Right lobe of liver (tissue), 5 donors: Measurements from ENCODE around the gene ZNF578. TPM values are rescaled to one million over a fixed set of nuclear protein-coding genes. Genes with fewer than 3 reads are reported as not detected.

Experiments
- total RNA-seq, 6 experiments: library from RNA; depleted of rRNA in 2 of 6; stranded (reverse); fragments of >200 nt in 2 of 6; fragmentation: NEBNext Ultra II Directional in 3 of 6; extraction: Animal tissue kit (Norgen Biotek cat#: 25700) in 3 of 6; gene quantifications; one replicate each; pipeline versions ENCODE4 v1.1.0 to v1.2.4, GENCODE V29; 2016 to 2023
- donor health status: DM: no; HTN: no; CAD: no.
- donor health status: DM: no; HTN: no; CAD: no.
- donor health status: DM: no; HTN: yes; CAD: no.
- donor health status: DM: no; HTN: yes; CAD: no.

The ZNF578 gene
- total RNA-seq, 6 experiments from 2014 or later = 0.17 to 0.51 (median 0.29) TPM; not detected in 3

Other genes starting within 250 kb of the ZNF578 start
- gene ZNF766, start 184.0 kb upstream of the ZNF578 start, total RNA-seq = 1 to 10 TPM; 2.3 to 6.0 (median 4.9) TPM
- 1 to 10 TPM; 3.7 to 7.1 (median 5.3) TPM for gene ZNF480, start 156.4 kb upstream of the ZNF578 start, total RNA-seq
- gene ZNF610, start 117.3 kb upstream of the ZNF578 start, total RNA-seq = under 1 TPM in 5 of 6 experiments, not detected in 1; 0.16 to 0.51 (median 0.39) TPM
- 1 to 10 TPM; 1.0 to 2.9 (median 2.3) TPM for gene ZNF880, start 83.6 kb upstream of the ZNF578 start, total RNA-seq
- gene ZNF528, start 55.7 kb upstream of the ZNF578 start, total RNA-seq = 1 to 10 TPM; 1.9 to 7.5 (median 3.5) TPM
- gene ZNF534, start 24.4 kb upstream of the ZNF578 start, total RNA-seq = under 1 TPM in 1 of 6 experiments, not detected in 5; 0.13 TPM
- 10 to 100 TPM in 1 of 6 experiments, 1 to 10 TPM in 5; 3.3 to 12.3 (median 5.8) TPM for gene ZNF808, start 74.1 kb downstream of the ZNF578 start, total RNA-seq
- gene ZNF701, start 116.7 kb downstream of the ZNF578 start, total RNA-seq = 1 to 10 TPM; 2.5 to 6.4 (median 4.0) TPM
- 1 to 10 TPM; 2.5 to 5.9 (median 3.3) TPM for gene ZNF83, start 184.8 kb downstream of the ZNF578 start, total RNA-seq